ENCODE data around the gene ETV3L.
"Not testable (repeated sequence)": the region's sequence is repeated elsewhere in the genome, so short reads cannot be mapped to it uniquely, and the experiment has no call there.

ETV3L gene

GRCh38 chr1:157105988-157106812 lies 6.6 kb upstream of the ETV3L start:
- DNase-seq (ENCODE audit: low read depth in 4 of 4, low spot score in 1 of 4): no peak

GRCh38 chr1:157105298-157105987 lies 5.8 kb upstream of the ETV3L start:
- DNase-seq (ENCODE audit: low read depth in 4 of 4, low spot score in 1 of 4): no peak

- no peak for DNase-seq (ENCODE audit: low read depth in 4 of 4, low spot score in 1 of 4)
Observed at GRCh38 chr1:157104598-157105293, 5.1 kb upstream of the ETV3L start.

GRCh38 chr1:157103268-157103667 lies 3.7 kb upstream of the ETV3L start:
- no peak for DNase-seq (ENCODE audit: low read depth in 4 of 4, low spot score in 1 of 4)

GRCh38 chr1:157101149-157101548 lies 1.5 kb upstream of the ETV3L start:
- DNase-seq (ENCODE audit: low read depth in 4 of 4, low spot score in 1 of 4): no peak

- DNase-seq (ENCODE audit: low read depth in 4 of 4, low spot score in 1 of 4): not testable (repeated sequence)
Observed at GRCh38 chr1:157098987-157099632, 498 bp downstream of the ETV3L start.

- no peak for DNase-seq (ENCODE audit: low read depth in 4 of 4, low spot score in 1 of 4)
Observed at GRCh38 chr1:157098519-157098918, 1.1 kb downstream of the ETV3L start.

GRCh38 chr1:157097692-157098091 lies 1.9 kb downstream of the ETV3L start:
- no peak for DNase-seq (ENCODE audit: low read depth in 4 of 4, low spot score in 1 of 4)

- DNase-seq (ENCODE audit: low read depth in 4 of 4, low spot score in 1 of 4): no peak
Observed at GRCh38 chr1:157096881-157097280, 2.7 kb downstream of the ETV3L start.

GRCh38 chr1:157095551-157095950 lies 4.1 kb downstream of the ETV3L start:
- DNase-seq (ENCODE audit: low read depth in 4 of 4, low spot score in 1 of 4): no peak

- no peak for DNase-seq (ENCODE audit: low read depth in 4 of 4, low spot score in 1 of 4)
Observed at GRCh38 chr1:157095091-157095490, 4.5 kb downstream of the ETV3L start.

- DNase-seq (ENCODE audit: low read depth in 4 of 4, low spot score in 1 of 4): no peak
Observed at GRCh38 chr1:157092831-157093230, 6.8 kb downstream of the ETV3L start.

- DNase-seq (ENCODE audit: low read depth in 4 of 4, low spot score in 1 of 4): no peak
Observed at GRCh38 chr1:157091668-157092273, 7.8 kb downstream of the ETV3L start.

- DNase-seq (ENCODE audit: low read depth in 4 of 4, low spot score in 1 of 4): no peak
Observed at GRCh38 chr1:157091186-157091585, 8.4 kb downstream of the ETV3L start.

- DNase-seq (ENCODE audit: low read depth in 4 of 4, low spot score in 1 of 4): no peak
Observed at GRCh38 chr1:157090771-157091170, 8.8 kb downstream of the ETV3L start.

- DNase-seq (ENCODE audit: low read depth in 4 of 4, low spot score in 1 of 4): peak; percentile 83 to 85 (median 84)
Observed at GRCh38 chr1:157090196-157090647, 9.4 kb downstream of the ETV3L start.

- DNase-seq (ENCODE audit: low read depth in 4 of 4, low spot score in 1 of 4): no peak
Observed at GRCh38 chr1:157089789-157090188, 9.8 kb downstream of the ETV3L start.

GRCh38 chr1:157088607-157089006 lies 11.0 kb downstream of the ETV3L start:
- DNase-seq (ENCODE audit: low read depth in 4 of 4, low spot score in 1 of 4): no peak

- no peak for DNase-seq (ENCODE audit: low read depth in 4 of 4, low spot score in 1 of 4)
Observed at GRCh38 chr1:157087030-157087429, 12.6 kb downstream of the ETV3L start.

GRCh38 chr1:157086299-157086698 lies 13.3 kb downstream of the ETV3L start:
- DNase-seq (ENCODE audit: low read depth in 4 of 4, low spot score in 1 of 4): no peak

- DNase-seq (ENCODE audit: low read depth in 4 of 4, low spot score in 1 of 4): no peak
Observed at GRCh38 chr1:157085421-157085820, 14.2 kb downstream of the ETV3L start.

Data from stimulated activated CD4-positive, alpha-beta T cell treated with anti-CD3 and anti-CD28 coated beads, Interleukin-1b, Interleukin-23, amount 100 ng/mL, for 24 hours (primary cell).